ACC112 (cell line): ENCODE results near the gene PLEKHA5.

Source experiments
- H2AFZ ChIP-seq: fragments of 200-600 bp; sonication (generic); one replicate; pipeline ENCODE4 v1.6.0; 2017; ENCODE audit warnings: antibody characterized with exemption, low read length; ENCODE audit not compliant: unreplicated experiment
- H3K27ac ChIP-seq: fragments of 200-600 bp; sonication (generic); 2 replicates; pipeline ENCODE4 v1.5.1; 2014; ENCODE audit warnings: low read depth, mild to moderate bottlenecking, antibody characterized with exemption, low read length, moderate library complexity
- H3K27me3 ChIP-seq: fragments of 200-600 bp; sonication (generic); 2 replicates; pipeline ENCODE4 v1.6.1; 2014; ENCODE audit warnings: mild to moderate bottlenecking, antibody characterized with exemption, low read length, moderate library complexity, mixed read lengths; ENCODE audit not compliant: insufficient read depth
- H3K36me3 ChIP-seq: fragments of 200-600 bp; sonication (generic); 2 replicates; pipeline ENCODE4 v1.6.1; 2016; ENCODE audit warnings: mild to moderate bottlenecking, antibody characterized with exemption, low read length, moderate library complexity, mixed read lengths; ENCODE audit not compliant: insufficient read depth
- H3K4me1 ChIP-seq: fragments of 200-600 bp; sonication (generic); one replicate; pipeline ENCODE4 v1.6.1; 2016; ENCODE audit warnings: low read length, mixed read lengths; ENCODE audit not compliant: insufficient read depth, unreplicated experiment, control insufficient read depth
- H3K4me3 ChIP-seq: fragments of 200-600 bp; sonication (generic); 2 replicates; pipeline ENCODE4 v1.5.1; 2014; ENCODE audit warnings: mild to moderate bottlenecking, low read depth, low read length
- H3K79me2 ChIP-seq: fragments of 200-600 bp; sonication (generic); one replicate; pipeline ENCODE4 v1.6.0; 2016; ENCODE audit warnings: low read length; ENCODE audit not compliant: control insufficient read depth, unreplicated experiment, insufficient read depth

PLEKHA5 gene

DNA sequence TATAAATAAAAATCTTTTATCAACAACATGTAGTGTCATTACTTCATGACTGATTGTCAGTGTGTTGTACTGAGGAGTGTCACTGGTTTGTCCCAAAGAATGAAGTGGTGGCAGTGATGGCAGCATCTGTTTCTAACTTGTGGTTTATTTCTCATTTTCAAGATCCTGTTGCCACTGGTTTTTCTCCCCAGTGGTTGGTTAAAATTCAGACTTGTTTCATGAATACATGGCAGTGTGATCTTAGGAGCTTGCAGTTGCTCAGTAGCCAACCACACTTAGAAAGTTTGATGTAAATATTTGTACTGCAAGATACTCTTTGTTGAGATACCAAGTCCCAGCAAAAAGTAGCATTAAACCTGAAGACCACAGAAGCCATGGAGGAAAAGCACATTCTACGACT lies 69.8 kb downstream of the PLEKHA5 start:
- H2AFZ ChIP-seq, result no peak overlapping the region

DNA sequence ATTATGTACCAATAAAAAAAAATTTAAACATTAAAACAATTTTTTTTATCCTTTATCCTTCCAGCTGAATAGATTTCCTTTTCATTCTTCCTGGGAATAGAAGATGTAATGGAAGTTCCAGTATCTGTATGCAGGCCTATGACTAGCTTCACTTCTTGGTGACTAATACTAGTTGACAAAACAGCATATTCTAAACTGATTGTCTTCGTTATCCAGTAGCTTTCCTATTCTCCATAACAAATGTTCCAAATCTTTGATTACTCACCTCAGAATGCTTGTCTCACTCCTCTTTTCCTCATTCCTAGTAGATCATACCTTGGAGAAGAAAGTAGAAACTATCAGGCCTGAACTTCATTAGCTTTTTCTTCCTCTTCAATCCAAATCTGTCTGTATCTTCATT lies 70.7 kb downstream of the PLEKHA5 start:
- Histone ChIP-seq H3K4me3 (no peak overlapping the region), H2AFZ (no peak overlapping the region), H3K27ac (no peak overlapping the region), H3K27me3 (no peaks in the 10 kb centered on the region), H3K79me2 (peaks cover 4% of the 10 kb centered on the region), H3K36me3 (no peaks in the 10 kb centered on the region), H3K4me1 (peaks cover 17% of the 10 kb centered on the region)

More for the DNA sequence above, 69.8 kb downstream of the PLEKHA5 start:
- Histone ChIP-seq H3K4me3 (no peak overlapping the region), H3K79me2 (no peaks in the 10 kb centered on the region), H3K27me3 (no peaks in the 10 kb centered on the region), H3K36me3 (no peaks in the 10 kb centered on the region), H3K27ac (no peak overlapping the region), H3K4me1 (peaks cover 17% of the 10 kb centered on the region)

DNA sequence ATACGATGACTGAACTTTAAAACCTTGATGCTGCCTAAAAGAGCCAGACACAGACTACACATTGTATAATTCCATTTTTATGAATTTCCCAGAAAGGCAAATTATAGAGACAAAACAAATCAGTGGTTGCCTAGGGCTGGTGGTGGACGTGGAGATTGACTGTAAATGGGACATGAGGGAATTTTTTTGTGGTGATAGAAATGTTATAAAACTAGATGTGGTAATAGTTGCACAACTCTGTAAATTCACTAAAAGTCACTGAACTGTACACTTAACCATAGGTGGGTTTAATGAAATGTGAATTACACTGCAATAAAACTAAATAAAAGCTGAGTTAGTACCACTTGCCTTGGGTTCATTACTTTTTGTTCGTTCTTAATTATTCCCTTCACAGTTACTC lies 72.1 kb downstream of the PLEKHA5 start:
- Histone ChIP-seq H2AFZ (no peak overlapping the region), H3K36me3 (no peaks in the 10 kb centered on the region), H3K4me3 (no peak overlapping the region), H3K27me3 (no peaks in the 10 kb centered on the region), H3K4me1 (peaks cover 17% of the 10 kb centered on the region), H3K79me2 (peaks cover 4% of the 10 kb centered on the region), H3K27ac (no peak overlapping the region)

GRCh38 chr12:19203013-19203412 lies 73.5 kb downstream of the PLEKHA5 start:
- no peaks in the 10 kb centered on the region for H3K27me3 ChIP-seq
- H3K4me1 ChIP-seq, result peaks cover 16% of the 10 kb centered on the region
- H3K4me3 ChIP-seq, result no peak overlapping the region
- H2AFZ ChIP-seq, result no peak overlapping the region
- peaks cover 4% of the 10 kb centered on the region for H3K79me2 ChIP-seq
- H3K36me3 ChIP-seq, result no peaks in the 10 kb centered on the region
- no peak overlapping the region for H3K27ac ChIP-seq

GRCh38 chr12:19203539-19204506 lies 74.3 kb downstream of the PLEKHA5 start:
- Histone ChIP-seq H3K79me2 (peaks cover 4% of the 10 kb centered on the region), H3K4me1 (peaks cover 19% of the 10 kb centered on the region), H3K27ac (no peak overlapping the region), H3K27me3 (no peaks in the 10 kb centered on the region), H3K4me3 (no peak overlapping the region), H2AFZ (no peak overlapping the region), H3K36me3 (no peaks in the 10 kb centered on the region)

DNA sequence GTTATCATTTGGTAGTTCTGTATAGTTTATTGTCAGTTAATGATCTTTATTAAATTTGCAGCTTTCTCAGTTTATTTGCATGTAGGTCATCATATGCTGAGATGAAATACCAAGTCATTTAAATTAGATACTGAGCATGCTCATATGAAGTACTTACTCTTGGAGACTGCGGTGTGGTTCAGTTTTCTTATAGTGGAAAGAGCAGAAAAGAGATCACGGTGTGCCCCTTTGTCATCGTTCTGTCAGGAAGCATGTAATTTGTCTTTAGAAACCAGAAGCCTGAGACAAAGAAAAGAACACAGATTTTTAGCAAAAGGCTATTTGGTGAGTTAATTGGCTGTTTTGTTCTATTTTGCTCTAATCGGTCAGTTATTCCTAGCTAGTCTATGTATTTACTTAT lies 75.6 kb downstream of the PLEKHA5 start:
- no peak overlapping the region for H3K4me3 ChIP-seq
- no peaks in the 10 kb centered on the region for H3K27me3 ChIP-seq
- H3K27ac ChIP-seq, result no peak overlapping the region
- no peak overlapping the region for H2AFZ ChIP-seq
- H3K36me3 ChIP-seq, result no peaks in the 10 kb centered on the region
- peaks cover 4% of the 10 kb centered on the region for H3K79me2 ChIP-seq
- H3K4me1 ChIP-seq, result peaks cover 23% of the 10 kb centered on the region

- no peak overlapping the region for H2AFZ ChIP-seq
- H3K36me3 ChIP-seq, result no peaks in the 10 kb centered on the region; the same call in 1 of the 2 replicates
- H3K4me3 ChIP-seq, result no peak overlapping the region
- H3K79me2 ChIP-seq, result peaks cover 4% of the 10 kb centered on the region
- H3K27me3 ChIP-seq, result no peaks in the 10 kb centered on the region
- no peak overlapping the region for H3K27ac ChIP-seq
- peaks cover 16% of the 10 kb centered on the region for H3K4me1 ChIP-seq
These were observed 77.1 kb downstream of the PLEKHA5 start for GRCh38 chr12:19206493-19207077.

- Histone ChIP-seq H2AFZ (no peak overlapping the region), H3K4me3 (peak overlapping the region; percentile 33; the same call in 1 of the 2 replicates), H3K27me3 (no peaks in the 10 kb centered on the region), H3K79me2 (peaks cover 4% of the 10 kb centered on the region), H3K27ac (0 out of 2 replicates have a peak overlapping the region, but pooled peaks have one; percentile 10), H3K4me1 (peaks cover 12% of the 10 kb centered on the region), H3K36me3 (no peaks in the 10 kb centered on the region; the same call in 1 of the 2 replicates)
These were observed 78.9 kb downstream of the PLEKHA5 start for GRCh38 chr12:19208456-19208855.

DNA sequence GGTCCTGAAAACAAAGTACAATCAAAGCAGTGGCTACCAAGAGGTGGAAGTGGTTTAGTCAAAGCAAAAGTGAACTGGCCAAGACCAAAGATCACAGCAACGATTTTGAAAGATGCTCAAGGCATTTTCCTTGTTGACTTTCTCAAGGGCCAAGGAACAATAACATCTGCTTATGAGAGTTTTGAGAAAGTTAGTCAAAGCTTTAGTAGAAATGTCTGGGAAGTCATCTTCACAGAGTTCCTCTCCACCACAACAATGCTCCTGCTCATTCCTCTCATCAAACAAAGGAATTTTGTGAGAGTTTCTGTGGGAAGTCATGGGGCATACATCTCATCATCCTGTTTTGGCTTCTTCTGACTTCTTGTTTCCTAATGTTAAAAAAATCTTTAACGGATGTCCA lies 80.1 kb downstream of the PLEKHA5 start:
- Histone ChIP-seq H3K36me3 (no peaks in the 10 kb centered on the region; the same call in 1 of the 2 replicates), H3K27me3 (no peaks in the 10 kb centered on the region)

GRCh38 chr12:19211802-19212201 lies 82.3 kb downstream of the PLEKHA5 start:
- Histone ChIP-seq H3K79me2 (no peaks in the 10 kb centered on the region), H3K27ac (no peak overlapping the region)

More for the DNA sequence above, 80.1 kb downstream of the PLEKHA5 start:
- Histone ChIP-seq H3K79me2 (peaks cover 4% of the 10 kb centered on the region), H3K4me1 (peaks cover 12% of the 10 kb centered on the region), H2AFZ (no peak overlapping the region), H3K4me3 (no peak overlapping the region), H3K27ac (no peak overlapping the region)

More at GRCh38 chr12:19211802-19212201, 82.3 kb downstream of the PLEKHA5 start:
- peaks cover 12% of the 10 kb centered on the region for H3K4me1 ChIP-seq
- no peaks in the 10 kb centered on the region for H3K27me3 ChIP-seq
- no peak overlapping the region for H3K4me3 ChIP-seq
- H2AFZ ChIP-seq, result no peak overlapping the region
- H3K36me3 ChIP-seq, result no peaks in the 10 kb centered on the region; the same call in 1 of the 2 replicates
